GM19328 (cell line): ENCODE measurements around the gene SLC25A11.
"Not testable (repeated sequence)": the region's sequence is repeated elsewhere in the genome, so short reads cannot be mapped to it uniquely, and the experiment has no call there.

Source experiments
- ATAC-seq: cut with Tn5 transposase; IDR thresholded peaks from one replicate; pipeline ENCODE4 v1.9.1; 2021; ENCODE audit warnings: mild to moderate bottlenecking, moderate library complexity; ENCODE audit not compliant: unreplicated experiment

Gene SLC25A11

DNA sequence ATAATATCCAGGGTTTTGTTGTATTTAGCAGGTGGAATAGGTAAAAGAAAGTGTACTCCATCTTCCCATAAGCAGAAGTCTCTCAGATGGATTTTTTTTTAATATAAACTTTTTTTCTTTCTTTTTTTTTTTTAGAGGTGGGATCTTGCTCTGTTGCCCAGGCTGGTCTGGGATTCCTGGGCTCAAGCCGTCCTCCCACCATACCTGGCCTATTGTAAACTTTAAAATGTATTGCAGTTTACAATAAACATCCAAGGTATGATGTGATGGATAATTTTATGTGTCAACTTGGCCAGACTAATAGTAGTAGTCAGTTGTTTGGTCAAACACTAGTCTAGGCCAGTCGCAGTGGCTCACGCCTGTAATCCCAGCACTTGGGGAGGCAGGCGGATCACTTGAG, 18.5 kb downstream of the SLC25A11 start:
- ATAC-seq, result no peak

DNA sequence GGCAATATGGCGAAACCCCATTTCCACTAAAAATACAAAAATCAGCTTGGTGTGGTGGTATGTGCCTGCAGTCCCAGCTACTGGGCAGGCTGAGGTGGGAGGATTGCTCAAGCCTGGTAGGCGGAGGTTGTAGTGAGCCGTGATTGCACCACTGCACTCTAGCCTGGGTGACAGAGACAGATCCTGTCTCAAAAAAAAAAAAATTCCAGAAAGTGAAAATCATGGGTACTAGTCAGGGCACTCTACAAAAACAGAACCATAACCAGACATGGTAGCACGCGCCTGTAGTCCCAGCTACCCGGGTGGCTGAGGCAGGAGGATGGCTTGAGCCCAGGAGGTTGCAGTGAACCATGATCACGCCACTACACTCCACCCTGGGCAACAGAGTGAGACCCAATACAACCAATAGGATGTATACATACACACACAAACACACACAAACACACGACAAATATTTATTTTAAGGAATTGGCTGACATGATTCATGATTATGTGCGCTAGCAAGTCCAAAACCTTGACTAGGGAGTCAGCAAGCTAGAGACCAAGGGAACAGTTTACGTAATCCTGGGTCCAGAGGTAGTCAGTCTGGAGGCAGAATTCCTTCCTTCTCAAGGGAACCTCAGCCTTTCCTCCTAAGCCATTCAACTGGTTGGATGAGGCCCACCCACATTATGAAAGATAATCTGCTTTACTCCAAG, 19.3 kb downstream of the SLC25A11 start:
- ATAC-seq, result no peak

DNA sequence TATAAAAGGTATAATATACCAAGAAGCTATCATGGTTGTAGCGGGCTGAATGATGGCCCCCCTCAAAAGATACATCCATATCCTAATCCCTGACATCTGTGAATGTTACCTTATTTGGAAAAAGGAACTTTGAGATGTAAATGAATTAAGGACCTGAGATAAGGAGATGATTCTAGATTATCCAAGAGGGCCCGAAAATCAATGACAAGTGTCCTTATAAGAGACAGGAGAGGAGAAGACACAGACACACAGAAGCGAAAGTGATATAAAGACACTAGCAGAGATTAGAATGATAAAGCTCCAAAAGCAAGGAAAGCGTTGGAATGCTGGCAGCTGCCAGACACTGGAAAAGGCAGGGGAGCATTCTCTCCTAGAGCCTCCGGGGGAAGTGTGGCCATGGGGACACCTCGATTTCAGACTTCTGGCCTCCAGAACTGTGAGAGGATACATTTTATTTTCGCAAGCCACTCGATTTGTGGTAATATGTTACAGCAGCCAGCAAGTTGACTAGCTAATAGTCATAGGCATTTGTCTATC, 20.3 kb downstream of the SLC25A11 start:
- ATAC-seq, result no peak

DNA sequence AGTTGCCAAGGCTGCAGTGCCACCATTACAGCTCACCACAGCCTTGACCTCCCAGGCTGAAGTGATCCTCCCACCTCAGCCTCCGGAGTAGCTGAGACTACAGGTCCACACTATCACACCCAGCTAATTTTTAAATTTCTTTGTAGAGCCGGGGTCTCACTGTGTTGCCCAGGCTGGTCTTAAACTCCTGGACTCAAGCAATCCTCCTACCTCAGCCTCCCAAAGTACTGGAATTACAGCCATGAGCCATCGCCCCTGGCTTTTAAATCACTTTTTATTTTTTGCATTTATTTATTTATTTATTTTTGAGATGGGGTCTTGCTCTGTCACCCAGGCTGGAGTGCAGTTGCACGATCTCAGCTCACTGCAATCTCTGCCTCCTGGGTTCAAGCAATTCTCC, 25.3 kb downstream of the SLC25A11 start:
- ATAC-seq, result not testable (repeated sequence)

DNA sequence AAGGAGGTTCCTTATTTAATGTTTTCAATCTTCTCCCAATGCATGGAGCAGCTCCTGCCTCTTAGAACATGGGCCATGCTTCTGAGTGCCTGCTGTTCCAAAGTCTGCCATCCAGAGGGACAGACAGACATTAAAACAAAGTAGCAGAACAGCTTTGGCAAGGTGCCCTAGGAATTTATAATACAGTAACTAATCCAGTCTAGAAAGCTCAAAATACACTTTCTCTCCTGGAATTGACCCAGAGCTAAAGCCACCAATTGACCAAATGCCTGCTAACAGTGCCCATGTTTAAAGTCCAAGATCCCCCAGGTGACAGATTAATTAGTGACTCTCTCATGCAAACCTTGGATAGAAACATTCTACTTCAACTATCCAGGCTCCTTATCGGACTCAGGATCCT, 25.9 kb downstream of the SLC25A11 start:
- ATAC-seq, result no peak

DNA sequence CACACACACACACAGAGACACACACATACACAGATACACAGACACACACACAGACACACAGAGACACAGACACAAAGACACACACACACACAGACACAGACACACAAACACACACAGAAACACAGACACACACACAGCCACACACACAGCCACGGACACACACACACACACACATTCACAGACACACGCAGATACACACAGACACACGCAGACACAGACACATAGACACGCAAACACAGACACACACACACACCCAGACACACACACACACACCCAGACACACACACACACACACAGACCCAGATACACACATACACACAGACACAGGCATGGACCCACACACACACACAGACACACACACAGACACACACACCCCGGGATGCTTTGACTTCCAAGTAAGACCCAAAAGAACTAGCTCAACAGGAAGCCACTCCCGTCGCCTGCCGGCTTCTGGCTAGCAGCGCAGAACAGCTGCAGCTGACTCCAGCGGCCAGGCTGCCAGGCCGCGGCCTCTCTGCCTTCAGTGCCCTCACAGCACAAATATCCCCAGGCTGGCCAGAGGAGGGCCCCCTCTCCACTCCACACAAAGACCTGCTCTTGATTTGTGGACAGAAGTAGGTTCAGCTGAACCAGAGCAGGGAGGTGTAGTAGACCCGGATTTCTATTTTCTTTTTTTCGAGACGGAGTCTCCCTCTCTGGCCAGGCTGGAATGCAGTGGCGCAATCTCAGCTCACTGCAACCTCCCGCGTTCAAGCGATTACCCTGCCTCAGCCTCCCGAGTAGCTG, 30.9 kb downstream of the SLC25A11 start:
- no peak for ATAC-seq

DNA sequence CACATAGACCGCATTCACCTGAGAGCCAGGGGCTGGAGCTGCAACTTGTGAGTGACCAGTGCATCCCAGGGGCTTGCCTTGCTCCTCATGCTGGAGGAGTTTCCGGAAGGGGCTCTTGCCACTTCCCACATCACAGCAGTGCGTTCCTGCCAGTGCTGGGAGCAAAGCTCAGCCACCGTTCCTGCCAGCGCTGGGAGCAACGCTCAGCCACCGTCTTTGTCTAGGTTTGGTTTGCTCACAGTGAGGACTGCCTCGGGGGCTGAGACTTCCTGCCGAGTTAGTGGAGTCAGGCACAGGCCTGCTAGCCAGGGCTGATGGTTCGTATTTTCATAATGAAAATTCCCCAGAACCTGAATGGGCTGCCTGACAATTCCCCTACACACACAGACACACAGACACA, 31.5 kb downstream of the SLC25A11 start:
- ATAC-seq, result no peak

DNA sequence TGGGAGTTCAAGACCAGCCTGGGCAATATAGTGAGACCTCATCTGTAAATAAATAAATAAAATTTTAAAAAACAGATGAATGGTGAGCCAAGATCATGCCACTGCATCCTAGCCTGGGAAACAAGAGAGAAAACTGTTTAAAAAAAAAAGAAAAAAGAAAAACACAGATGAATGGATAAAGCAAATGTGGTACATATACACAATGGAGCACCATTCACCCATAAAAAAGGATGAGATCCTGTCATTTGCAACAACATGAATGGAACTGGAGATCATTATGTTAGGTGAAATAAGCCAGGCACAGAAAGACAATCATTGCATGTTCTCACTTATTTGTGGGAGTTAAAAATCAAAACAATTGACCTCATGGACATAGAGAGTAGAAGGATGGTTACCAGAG, 33.2 kb downstream of the SLC25A11 start:
- not testable (repeated sequence) for ATAC-seq

DNA sequence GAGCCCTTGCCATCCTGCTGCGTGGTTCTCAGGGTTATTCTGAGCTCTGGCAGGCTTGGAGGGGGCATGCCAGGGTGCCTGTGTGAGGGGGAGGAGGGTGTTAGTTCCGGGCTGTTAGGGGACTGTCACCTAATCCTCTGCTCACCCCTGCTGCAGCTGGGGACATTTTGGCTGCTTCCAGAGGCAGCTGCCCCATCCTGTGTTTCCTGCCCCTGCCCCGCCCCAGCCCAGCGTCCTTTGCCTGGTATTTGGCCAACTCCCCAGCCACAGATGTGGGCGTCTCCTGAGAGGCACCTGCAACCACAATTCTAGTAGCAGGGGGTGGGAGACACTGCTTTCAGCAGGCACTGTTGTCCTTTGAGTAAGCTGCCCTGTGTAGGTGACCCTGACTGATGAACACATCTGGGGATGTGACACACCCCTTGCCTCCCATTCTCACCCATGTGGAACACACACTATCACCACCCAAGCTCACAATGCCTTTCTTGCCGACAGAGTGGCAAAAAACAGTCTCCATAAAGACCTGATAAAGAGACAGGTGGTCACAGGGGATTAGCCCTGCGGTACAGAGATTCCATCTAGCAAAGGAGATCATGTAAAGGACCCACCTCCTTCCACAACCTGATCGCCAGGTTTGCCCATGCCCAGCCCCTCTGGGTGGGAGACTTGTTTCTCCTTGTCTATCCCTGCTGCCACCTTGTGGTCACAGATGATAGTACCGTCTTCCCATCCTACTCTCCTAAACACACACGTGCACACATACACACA, 36.6 kb downstream of the SLC25A11 start, which contains the start of gene CHRNE:
Gene CHRNE (minus strand): TSS at position 48 of the 768 bp plus-strand sequence. CDS start 35 bp downstream, at position 13.
- no peak for ATAC-seq

DNA sequence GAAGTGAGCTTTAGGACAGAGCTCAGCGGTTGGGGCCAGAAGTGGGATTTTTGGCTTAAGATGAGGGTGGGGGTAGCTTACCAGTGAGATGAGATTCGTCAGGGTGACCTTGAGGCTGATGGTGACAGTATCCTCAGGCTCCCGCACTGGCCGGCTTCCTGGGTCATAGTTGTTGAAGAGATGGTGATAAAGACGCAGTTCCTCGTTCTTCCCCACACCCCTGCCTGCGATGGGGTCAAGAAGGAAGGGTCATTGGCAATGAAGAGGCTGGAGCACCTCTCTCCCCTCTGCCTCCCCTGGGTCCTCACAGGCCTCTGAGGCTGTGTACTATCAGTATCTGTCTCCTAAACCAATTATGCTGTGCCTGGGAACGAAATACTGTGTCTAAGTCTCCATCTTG, 37.3 kb downstream of the SLC25A11 start:
- ATAC-seq, result no peak

DNA sequence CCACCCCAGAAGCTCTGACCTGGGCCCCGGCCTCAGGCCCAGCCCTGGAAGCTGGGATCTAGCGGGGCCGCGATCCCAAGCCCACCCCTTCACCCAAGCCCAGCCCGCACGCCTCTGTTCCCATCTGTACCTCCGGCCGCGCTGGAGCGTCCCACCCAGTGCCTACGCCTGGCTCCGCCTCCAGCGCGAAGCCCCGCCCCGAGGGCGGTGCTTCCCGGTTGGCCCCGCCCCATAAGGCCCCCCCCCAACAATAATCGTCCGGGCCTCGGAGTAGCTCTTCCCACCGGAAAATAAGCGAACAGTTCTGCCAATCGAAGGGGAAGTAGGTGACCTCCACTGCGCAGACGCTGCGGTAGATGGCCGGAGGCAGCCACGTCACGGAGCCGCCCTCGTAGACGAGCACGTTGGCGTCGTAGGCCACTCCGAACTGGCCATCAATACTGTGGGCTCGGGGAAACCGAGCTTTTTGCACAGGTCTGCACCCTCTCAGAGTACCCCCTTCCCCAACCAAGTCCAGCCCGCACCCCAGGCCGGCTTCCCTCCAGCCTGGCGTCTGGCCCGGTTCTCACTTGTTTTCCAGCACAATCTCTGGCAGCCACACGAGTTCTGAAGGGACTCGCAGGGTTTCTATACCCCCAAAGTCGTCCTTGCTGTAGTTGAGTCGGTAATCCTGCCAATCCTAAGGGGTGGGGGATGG, 38.0 kb downstream of the SLC25A11 start:
- no peak for ATAC-seq

DNA sequence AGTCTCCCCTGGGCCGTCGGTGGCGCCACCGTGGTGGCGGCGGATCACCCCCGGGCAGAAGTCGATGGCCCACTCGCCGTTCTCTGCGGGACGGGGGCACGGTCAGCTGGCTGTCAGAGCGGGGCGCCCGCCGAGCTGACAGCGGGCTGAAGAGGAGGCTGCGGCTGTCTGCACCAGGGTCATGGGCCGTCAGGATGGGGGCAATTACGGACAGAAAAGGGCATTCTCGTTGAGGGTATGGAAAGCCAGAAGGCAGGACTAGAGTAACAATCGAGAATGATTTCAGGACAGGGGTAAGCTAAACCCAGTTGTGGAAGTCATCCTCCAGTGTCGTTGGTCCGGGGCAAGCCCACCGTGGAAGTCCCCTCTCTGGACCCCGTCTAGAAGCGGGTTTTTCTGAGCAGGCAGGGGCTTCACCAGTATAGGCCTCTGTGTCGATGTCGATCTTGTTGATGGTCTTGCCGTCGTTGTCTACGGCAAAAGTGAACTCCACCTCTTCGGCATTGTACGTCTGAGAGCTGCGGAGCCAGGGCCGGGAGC, 38.7 kb downstream of the SLC25A11 start:
- ATAC-seq, result no peak

DNA sequence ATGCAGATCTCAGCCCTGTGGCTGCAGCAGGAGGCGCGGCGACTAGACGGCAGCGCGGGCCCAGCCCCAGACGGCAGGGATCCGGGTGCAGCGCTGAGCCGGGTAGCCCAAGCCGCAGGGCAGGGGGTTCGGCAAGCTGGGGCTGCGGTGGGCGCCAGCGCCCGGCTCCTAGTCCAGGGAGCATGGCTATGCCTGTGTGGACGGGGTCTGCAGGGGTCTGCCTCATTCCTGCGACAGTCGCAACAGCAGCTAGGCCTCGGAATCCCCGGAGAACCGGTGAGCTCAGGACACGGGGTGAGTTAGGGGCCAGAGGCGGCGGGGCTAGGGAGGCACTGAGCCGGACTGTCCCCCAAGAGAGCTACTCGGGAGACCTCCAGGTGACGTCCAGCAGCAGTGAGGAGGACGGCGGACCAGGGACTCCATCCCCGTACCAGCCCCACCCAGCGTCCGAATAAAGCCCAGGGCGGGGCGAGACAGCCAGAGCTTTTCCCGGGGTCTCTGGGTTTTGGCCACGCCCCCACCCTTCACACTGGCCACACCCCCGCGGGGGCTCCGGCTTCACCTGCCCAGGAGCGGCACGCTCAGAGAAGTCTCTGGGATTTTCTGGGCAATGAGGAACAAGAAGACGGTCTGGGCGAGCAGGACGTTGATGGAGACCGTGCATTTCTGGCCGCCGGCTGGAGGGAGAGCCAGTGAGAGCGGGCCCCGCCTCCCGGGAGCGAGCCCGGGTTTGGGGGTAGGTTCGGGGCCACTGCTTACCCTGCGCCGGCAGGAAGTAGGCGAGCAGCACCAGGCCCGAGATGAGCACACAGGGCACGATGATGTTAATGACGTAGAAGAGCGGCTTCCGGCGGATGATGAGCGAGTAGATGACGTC, 39.4 kb downstream of the SLC25A11 start:
- no peak for ATAC-seq

DNA sequence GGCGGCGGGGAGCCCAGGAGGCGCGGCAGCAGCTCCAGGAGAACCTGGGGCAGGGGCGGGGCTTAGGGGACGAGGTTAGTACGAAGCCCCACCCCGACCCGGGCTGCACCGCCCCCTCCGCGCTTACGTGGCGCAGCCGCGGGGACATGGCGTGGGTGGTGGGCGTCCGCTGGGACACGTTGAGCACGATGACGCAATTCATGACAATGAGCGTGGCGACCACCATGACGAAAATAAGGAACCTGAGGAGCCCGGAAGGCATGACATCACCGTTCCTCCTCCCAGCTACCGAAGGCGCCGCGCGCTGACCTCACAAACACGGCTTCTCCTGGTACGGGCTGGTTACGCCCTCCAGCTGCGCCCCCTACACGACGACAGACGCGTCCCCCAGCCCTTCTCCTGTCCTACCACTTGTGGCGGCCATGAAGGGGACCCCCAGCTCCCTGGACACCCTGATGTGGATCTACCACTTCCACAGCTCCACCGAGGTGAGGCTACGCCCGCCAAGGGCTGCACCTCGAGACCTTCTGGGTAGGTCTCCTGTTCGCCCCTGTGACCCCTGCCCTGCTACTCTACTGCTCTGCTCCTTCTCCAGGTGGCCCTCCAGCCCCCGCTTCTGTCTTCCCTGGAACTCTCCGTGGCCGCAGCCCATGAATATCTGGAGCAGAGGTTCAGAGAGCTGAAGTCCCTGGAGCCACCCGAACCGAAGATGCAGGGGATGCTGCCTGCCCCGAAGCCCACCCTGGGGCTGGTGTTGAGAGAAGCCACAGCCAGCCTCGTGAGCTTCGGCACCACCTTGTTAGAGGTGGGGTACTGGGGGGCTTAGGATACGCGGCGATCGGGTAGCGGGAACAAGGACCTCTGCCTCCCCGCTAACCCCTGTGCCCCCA, 40.3 kb downstream of the SLC25A11 start, which contains the start of gene C17orf107:
Gene C17orf107 (plus strand): TSS at position 196 of the 890 bp plus-strand sequence. CDS start 227 bp downstream, at position 423.
- peak; percentile 56 for ATAC-seq

DNA sequence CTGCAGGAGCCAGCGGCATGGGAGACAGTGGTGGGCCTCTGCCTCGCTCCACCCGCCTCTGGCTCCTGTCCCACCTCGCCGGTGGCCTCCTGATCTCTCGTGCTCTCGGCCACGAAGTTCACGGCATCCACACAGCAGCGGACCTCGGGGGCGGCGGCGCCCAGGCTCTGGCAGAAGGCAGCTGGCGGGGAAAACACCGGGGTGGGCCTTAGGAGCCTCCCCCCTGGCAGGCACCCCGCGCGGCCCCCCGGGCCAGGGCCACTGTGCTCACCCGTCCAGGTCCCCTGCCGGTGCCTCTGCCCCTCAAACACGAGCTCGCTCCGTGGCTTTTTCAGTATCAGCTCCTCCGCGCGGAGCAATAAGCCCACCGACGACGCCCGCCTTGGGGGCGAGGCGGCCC, 40.9 kb downstream of the SLC25A11 start:
- no peak for ATAC-seq

DNA sequence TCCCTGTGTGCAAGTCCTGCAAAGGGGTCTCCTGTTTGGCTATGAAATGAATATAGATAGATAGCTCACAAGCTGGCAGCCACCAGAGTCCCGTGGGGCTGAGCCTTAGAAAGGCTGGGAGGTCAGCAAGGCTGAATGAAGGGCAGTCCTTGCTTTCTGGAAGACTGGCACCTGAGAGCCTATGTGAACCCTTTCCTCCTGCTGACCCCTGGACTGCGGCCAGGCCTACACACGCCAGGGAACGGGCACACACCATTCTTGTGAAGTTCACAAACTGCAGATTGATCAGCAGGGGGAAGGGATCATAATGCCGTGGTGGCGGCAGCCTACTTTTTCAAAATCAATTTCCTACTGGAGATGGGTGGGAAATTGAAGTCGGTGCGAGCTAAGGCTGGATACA, 41.5 kb downstream of the SLC25A11 start:
- ATAC-seq, result no peak

DNA sequence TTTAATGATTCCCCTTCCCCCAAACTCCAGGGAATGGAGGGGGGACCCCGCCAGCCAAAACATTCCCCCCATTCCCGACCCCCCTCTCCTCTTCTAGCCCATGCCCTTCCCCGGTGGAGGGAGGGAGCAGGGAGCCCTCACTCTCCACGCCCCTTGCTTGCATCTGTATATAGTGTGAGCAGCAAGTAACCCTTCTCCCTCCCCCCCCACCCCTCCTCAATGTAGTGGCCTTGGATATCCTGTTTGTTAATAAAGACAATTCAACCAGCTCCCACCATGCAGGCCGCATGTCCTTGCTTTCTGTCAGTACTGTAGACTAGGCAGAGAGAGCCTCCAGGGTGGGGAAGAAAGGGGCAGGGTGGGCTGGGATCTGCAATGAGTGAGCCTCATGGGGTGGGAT, 42.1 kb downstream of the SLC25A11 start:
- no peak for ATAC-seq

DNA sequence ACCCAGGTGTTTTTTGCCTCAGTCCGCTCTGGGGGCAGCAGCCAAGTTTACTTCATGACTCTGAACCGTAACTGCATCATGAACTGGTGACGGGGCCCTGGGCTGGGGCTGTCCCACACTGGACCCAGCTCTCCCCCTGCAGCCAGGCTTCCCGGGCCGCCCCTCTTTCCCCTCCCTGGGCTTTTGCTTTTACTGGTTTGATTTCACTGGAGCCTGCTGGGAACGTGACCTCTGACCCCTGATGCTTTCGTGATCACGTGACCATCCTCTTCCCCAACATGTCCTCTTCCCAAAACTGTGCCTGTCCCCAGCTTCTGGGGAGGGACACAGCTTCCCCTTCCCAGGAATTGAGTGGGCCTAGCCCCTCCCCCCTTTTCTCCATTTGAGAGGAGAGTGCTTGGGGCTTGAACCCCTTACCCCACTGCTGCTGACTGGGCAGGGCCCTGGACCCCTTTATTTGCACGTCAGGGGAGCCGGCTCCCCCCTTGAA, 42.6 kb downstream of the SLC25A11 start:
- ATAC-seq, result no peak
